ENCODE data around the gene SGIP1. TPM values are rescaled to one million over a fixed set of nuclear protein-coding genes. Genes with fewer than 3 reads are reported as not detected.

Gene SGIP1
- total RNA-seq, 1 donor from 2014 or later = 5.3 TPM

GRCh38 chr1:66618390-66618789 lies 84.4 kb downstream of the SGIP1 start:
- Mint-ChIP-seq H3K27me3 (ENCODE audit: low read depth) (no peaks in the 10 kb centered on the region), H3K4me3 (no peak overlapping the region), H3K36me3 (ENCODE audit: low read depth) (no peaks in the 10 kb centered on the region)

DNA sequence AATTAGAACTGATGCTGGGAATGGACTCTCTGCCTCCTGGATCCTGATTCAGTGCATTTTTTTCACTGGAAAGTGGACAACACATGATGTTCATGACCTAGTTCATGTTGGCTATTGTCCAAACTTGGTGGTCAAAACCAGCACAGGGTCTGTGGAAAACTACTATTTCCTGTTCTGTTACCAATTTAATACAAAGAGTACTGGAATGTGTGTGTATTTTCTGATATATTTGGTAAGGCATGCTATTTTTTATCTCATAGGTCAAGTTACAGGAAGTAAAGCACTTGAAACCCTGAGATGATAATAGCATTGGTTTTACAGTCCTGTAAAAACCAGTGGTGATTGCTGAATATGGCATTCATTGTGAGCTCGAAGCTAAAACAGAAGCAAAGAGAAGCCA lies 89.9 kb downstream of the SGIP1 start:
- no peak overlapping the region for H3K4me3 Mint-ChIP-seq
- peaks cover 3% of the 10 kb centered on the region for H3K9me3 Mint-ChIP-seq
- H3K36me3 Mint-ChIP-seq (ENCODE audit: low read depth) = no peaks in the 10 kb centered on the region
- TF ChIP-seq CTCF (conservative IDR thresholded peaks at IDR 0.05) = no peak
- no peaks in the 10 kb centered on the region for H3K27me3 Mint-ChIP-seq (ENCODE audit: low read depth)
- no peak for DNase-seq (ENCODE audit: low read depth, low spot score)
- H3K4me1 Mint-ChIP-seq = no peaks in the 10 kb centered on the region
- no peak overlapping the region for H3K27ac Mint-ChIP-seq (ENCODE audit: unreplicated experiment)

More at GRCh38 chr1:66618390-66618789, 84.4 kb downstream of the SGIP1 start:
- TF ChIP-seq CTCF (conservative IDR thresholded peaks at IDR 0.05) = no peak
- H3K9me3 Mint-ChIP-seq = peaks cover 3% of the 10 kb centered on the region
- no peak for DNase-seq (ENCODE audit: low read depth, low spot score)
- H3K27ac Mint-ChIP-seq (ENCODE audit: unreplicated experiment) = no peak overlapping the region
- no peaks in the 10 kb centered on the region for H3K4me1 Mint-ChIP-seq

GRCh38 chr1:66624412-66625060 lies 90.6 kb downstream of the SGIP1 start:
- Mint-ChIP-seq H3K4me1 (no peaks in the 10 kb centered on the region), H3K27ac (ENCODE audit: unreplicated experiment) (no peak overlapping the region), H3K36me3 (ENCODE audit: low read depth) (no peaks in the 10 kb centered on the region), H3K27me3 (ENCODE audit: low read depth) (no peaks in the 10 kb centered on the region), H3K9me3 (peaks cover 3% of the 10 kb centered on the region), H3K4me3 (no peak overlapping the region)
- DNase-seq (ENCODE audit: low read depth, low spot score) = no peak
- no peak for TF ChIP-seq CTCF (conservative IDR thresholded peaks at IDR 0.05)

GRCh38 chr1:66626261-66626660 lies 92.3 kb downstream of the SGIP1 start:
- TF ChIP-seq CTCF (conservative IDR thresholded peaks at IDR 0.05) = no peak
- H3K27me3 Mint-ChIP-seq (ENCODE audit: low read depth) = no peaks in the 10 kb centered on the region
- no peak overlapping the region for H3K27ac Mint-ChIP-seq (ENCODE audit: unreplicated experiment)
- no peaks in the 10 kb centered on the region for H3K4me1 Mint-ChIP-seq
- peaks cover 3% of the 10 kb centered on the region for H3K9me3 Mint-ChIP-seq
- no peak overlapping the region for H3K4me3 Mint-ChIP-seq
- no peak for DNase-seq (ENCODE audit: low read depth, low spot score)
- H3K36me3 Mint-ChIP-seq (ENCODE audit: low read depth) = no peaks in the 10 kb centered on the region

DNA sequence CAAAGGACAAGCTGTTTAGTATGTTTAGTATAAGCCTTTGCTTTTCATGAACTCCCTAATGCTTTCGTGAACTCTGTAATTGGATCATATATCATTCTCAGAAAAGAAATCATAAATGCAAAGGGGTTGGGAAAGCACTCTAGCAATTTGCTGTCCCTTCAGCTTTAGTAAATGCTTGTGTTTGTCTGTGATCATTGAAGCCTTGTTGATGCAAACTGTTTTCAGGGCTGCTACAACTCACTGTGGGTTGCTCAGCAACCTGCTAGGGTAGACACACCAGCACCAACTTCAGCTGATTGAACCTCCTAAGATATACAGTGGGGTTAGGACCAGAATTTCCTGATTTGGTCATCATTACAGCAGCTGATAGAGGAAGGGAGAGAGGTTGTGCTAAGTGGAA lies 95.0 kb downstream of the SGIP1 start:
- no peaks in the 10 kb centered on the region for H3K36me3 Mint-ChIP-seq (ENCODE audit: low read depth)
- no peaks in the 10 kb centered on the region for H3K9me3 Mint-ChIP-seq
- no peak for TF ChIP-seq CTCF (conservative IDR thresholded peaks at IDR 0.05)
- H3K27ac Mint-ChIP-seq (ENCODE audit: unreplicated experiment) = no peak overlapping the region
- DNase-seq (ENCODE audit: low read depth, low spot score) = no peak
- H3K4me1 Mint-ChIP-seq = no peaks in the 10 kb centered on the region
- H3K27me3 Mint-ChIP-seq (ENCODE audit: low read depth) = peaks cover 9% of the 10 kb centered on the region
- H3K4me3 Mint-ChIP-seq = no peak overlapping the region

Data from neural crest cell (in vitro differentiated cells).